HG03103 (cell line): Measurements from ENCODE around the gene STARD5.

ENCODE experiments used
- ATAC-seq: cut with Tn5 transposase; IDR thresholded peaks from one replicate; pipeline ENCODE4 v1.9.1; 2021; ENCODE audit warnings: low read depth; ENCODE audit not compliant: unreplicated experiment

The STARD5 gene

GRCh38 chr15:81261172-81261811, 62.6 kb downstream of the STARD5 start:
- no peak for ATAC-seq

- ATAC-seq: no peak
These were observed 64.1 kb downstream of the STARD5 start for GRCh38 chr15:81259760-81260298.
